ENCODE data around the gene RAB3GAP1. TPM values are rescaled to one million over a fixed set of nuclear protein-coding genes. Genes with fewer than 3 reads are reported as not detected.

RAB3GAP1 gene
- total RNA-seq, 1 donor from 2014 or later: 50.4 TPM

GRCh38 chr2:135182190-135182589, 130.1 kb downstream of the RAB3GAP1 start:
- no peak for DNase-seq (ENCODE audit: low spot score)
- Mint-ChIP-seq H3K27ac (ENCODE audit: unreplicated experiment) (no peak overlapping the region), H3K9me3 (ENCODE audit: low read depth) (peaks cover 4% of the 10 kb centered on the region), H3K36me3 (ENCODE audit: low read depth) (peaks cover 4% of the 10 kb centered on the region), H3K4me3 (ENCODE audit: unreplicated experiment) (no peak overlapping the region), H3K4me1 (ENCODE audit: low read depth) (no peaks in the 10 kb centered on the region), H3K27me3 (ENCODE audit: low read depth) (no peaks in the 10 kb centered on the region)
- no peak for TF ChIP-seq CTCF (IDR thresholded peaks at IDR 0.05)

GRCh38 chr2:135182601-135183000, 130.5 kb downstream of the RAB3GAP1 start:
- Mint-ChIP-seq H3K4me1 (ENCODE audit: low read depth) (no peaks in the 10 kb centered on the region), H3K36me3 (ENCODE audit: low read depth) (peaks cover 2% of the 10 kb centered on the region), H3K9me3 (ENCODE audit: low read depth) (peaks cover 2% of the 10 kb centered on the region), H3K27ac (ENCODE audit: unreplicated experiment) (no peak overlapping the region), H3K4me3 (ENCODE audit: unreplicated experiment) (no peak overlapping the region), H3K27me3 (ENCODE audit: low read depth) (no peaks in the 10 kb centered on the region)
- no peak for DNase-seq (ENCODE audit: low spot score)
- TF ChIP-seq CTCF (IDR thresholded peaks at IDR 0.05): no peak

GRCh38 chr2:135183822-135184221, 131.7 kb downstream of the RAB3GAP1 start:
- H3K27me3 Mint-ChIP-seq (ENCODE audit: low read depth): no peaks in the 10 kb centered on the region
- no peak overlapping the region for H3K4me3 Mint-ChIP-seq (ENCODE audit: unreplicated experiment)
- no peak for DNase-seq (ENCODE audit: low spot score)
- no peaks in the 10 kb centered on the region for H3K36me3 Mint-ChIP-seq (ENCODE audit: low read depth)
- TF ChIP-seq CTCF (IDR thresholded peaks at IDR 0.05): no peak
- no peaks in the 10 kb centered on the region for H3K9me3 Mint-ChIP-seq (ENCODE audit: low read depth)
- H3K4me1 Mint-ChIP-seq (ENCODE audit: low read depth): no peaks in the 10 kb centered on the region
- no peak overlapping the region for H3K27ac Mint-ChIP-seq (ENCODE audit: unreplicated experiment)

- no peaks in the 10 kb centered on the region for H3K27me3 Mint-ChIP-seq (ENCODE audit: low read depth)
- H3K27ac Mint-ChIP-seq (ENCODE audit: unreplicated experiment): no peak overlapping the region
- H3K9me3 Mint-ChIP-seq (ENCODE audit: low read depth): peaks cover 12% of the 10 kb centered on the region
- no peak for TF ChIP-seq CTCF (IDR thresholded peaks at IDR 0.05)
- H3K4me1 Mint-ChIP-seq (ENCODE audit: low read depth): no peaks in the 10 kb centered on the region
- no peak for DNase-seq (ENCODE audit: low spot score)
- H3K4me3 Mint-ChIP-seq (ENCODE audit: unreplicated experiment): no peak overlapping the region
- H3K36me3 Mint-ChIP-seq (ENCODE audit: low read depth): peaks cover 4% of the 10 kb centered on the region
Observed at GRCh38 chr2:135186054-135186453, 134.0 kb downstream of the RAB3GAP1 start.

GRCh38 chr2:135187270-135187669, 135.2 kb downstream of the RAB3GAP1 start:
- Mint-ChIP-seq H3K4me1 (ENCODE audit: low read depth) (no peaks in the 10 kb centered on the region), H3K4me3 (ENCODE audit: unreplicated experiment) (no peak overlapping the region), H3K9me3 (ENCODE audit: low read depth) (peaks cover 18% of the 10 kb centered on the region), H3K27me3 (ENCODE audit: low read depth) (no peaks in the 10 kb centered on the region), H3K27ac (ENCODE audit: unreplicated experiment) (no peak overlapping the region), H3K36me3 (ENCODE audit: low read depth) (peaks cover 7% of the 10 kb centered on the region)
- TF ChIP-seq CTCF (IDR thresholded peaks at IDR 0.05): no peak
- no peak for DNase-seq (ENCODE audit: low spot score)
